ENCODE results near the gene TBCK. TPM values are rescaled to one million over a fixed set of nuclear protein-coding genes. Genes with fewer than 3 reads are reported as not detected.

The TBCK gene
- total and polyA plus RNA-seq, 2 of the 13 experiments (the other 11 are each of a cell fraction or from before 2014, with no cell fraction given) = 51.0 to 62.4 TPM

DNA sequence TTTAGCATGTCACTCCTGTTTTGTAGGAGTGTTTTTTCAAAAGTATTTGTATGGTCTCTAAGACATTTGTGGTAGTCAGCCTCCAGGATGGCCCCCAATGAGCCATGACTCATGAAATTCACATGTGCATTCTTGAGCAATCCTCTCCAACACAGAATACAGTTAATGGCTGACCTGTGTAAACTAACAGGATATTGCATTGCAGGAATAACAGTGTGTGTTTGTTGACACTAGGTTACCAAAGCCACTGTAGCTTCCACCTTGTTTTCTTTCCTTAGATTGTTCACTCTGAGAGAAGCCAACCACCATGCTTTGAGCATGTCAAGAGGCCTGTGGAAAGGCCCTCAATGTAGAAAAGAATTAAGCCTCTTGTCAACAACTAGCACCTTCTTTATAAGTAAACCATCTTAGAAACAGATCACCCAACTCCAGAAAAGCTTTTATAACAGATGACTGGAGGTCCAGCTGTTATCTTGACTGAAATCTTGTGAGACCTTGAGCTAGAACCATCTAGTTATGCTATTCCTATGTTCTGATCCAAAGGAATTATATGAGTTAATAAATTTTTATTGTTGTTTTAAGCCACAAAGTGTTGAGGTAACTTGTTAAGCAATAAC lies 28.5 kb downstream of the TBCK start (continued):
- TF ChIP-seq, protein P1, sequence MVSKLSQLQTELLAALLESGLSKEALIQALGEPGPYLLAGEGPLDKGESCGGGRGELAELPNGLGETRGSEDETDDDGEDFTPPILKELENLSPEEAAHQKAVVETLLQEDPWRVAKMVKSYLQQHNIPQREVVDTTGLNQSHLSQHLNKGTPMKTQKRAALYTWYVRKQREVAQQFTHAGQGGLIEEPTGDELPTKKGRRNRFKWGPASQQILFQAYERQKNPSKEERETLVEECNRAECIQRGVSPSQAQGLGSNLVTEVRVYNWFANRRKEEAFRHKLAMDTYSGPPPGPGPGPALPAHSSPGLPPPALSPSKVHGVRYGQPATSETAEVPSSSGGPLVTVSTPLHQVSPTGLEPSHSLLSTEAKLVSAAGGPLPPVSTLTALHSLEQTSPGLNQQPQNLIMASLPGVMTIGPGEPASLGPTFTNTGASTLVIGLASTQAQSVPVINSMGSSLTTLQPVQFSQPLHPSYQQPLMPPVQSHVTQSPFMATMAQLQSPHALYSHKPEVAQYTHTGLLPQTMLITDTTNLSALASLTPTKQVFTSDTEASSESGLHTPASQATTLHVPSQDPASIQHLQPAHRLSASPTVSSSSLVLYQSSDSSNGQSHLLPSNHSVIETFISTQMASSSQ (IDR thresholded peaks at IDR 0.05; ENCODE audit: low read depth) = peak; percentile 93
- TF ChIP-seq, protein P1 (CRISPR knock-in tag; IDR thresholded peaks at IDR 0.05; ENCODE audit: borderline replicate concordance) = peak; percentile 94
- TF ChIP-seq ZNF136 (CRISPR knock-in tag; IDR thresholded peaks at IDR 0.05; ENCODE audit: low read depth) = peak; percentile 73; the same call in 1 of the 2 replicates
- TF ChIP-seq, protein P2, sequence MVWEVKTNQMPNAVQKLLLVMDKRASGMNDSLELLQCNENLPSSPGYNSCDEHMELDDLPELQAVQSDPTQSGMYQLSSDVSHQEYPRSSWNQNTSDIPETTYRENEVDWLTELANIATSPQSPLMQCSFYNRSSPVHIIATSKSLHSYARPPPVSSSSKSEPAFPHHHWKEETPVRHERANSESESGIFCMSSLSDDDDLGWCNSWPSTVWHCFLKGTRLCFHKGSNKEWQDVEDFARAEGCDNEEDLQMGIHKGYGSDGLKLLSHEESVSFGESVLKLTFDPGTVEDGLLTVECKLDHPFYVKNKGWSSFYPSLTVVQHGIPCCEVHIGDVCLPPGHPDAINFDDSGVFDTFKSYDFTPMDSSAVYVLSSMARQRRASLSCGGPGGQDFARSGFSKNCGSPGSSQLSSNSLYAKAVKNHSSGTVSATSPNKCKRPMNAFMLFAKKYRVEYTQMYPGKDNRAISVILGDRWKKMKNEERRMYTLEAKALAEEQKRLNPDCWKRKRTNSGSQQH (CRISPR knock-in tag; IDR thresholded peaks at IDR 0.05; ENCODE audit: low read depth) = 0 out of 2 replicates have a peak, but pooled peaks have one; percentile 49
- peak; percentile 98 for TF ChIP-seq KDM4B (CRISPR knock-in tag; IDR thresholded peaks at IDR 0.05)
- TF ChIP-seq, protein P3, sequence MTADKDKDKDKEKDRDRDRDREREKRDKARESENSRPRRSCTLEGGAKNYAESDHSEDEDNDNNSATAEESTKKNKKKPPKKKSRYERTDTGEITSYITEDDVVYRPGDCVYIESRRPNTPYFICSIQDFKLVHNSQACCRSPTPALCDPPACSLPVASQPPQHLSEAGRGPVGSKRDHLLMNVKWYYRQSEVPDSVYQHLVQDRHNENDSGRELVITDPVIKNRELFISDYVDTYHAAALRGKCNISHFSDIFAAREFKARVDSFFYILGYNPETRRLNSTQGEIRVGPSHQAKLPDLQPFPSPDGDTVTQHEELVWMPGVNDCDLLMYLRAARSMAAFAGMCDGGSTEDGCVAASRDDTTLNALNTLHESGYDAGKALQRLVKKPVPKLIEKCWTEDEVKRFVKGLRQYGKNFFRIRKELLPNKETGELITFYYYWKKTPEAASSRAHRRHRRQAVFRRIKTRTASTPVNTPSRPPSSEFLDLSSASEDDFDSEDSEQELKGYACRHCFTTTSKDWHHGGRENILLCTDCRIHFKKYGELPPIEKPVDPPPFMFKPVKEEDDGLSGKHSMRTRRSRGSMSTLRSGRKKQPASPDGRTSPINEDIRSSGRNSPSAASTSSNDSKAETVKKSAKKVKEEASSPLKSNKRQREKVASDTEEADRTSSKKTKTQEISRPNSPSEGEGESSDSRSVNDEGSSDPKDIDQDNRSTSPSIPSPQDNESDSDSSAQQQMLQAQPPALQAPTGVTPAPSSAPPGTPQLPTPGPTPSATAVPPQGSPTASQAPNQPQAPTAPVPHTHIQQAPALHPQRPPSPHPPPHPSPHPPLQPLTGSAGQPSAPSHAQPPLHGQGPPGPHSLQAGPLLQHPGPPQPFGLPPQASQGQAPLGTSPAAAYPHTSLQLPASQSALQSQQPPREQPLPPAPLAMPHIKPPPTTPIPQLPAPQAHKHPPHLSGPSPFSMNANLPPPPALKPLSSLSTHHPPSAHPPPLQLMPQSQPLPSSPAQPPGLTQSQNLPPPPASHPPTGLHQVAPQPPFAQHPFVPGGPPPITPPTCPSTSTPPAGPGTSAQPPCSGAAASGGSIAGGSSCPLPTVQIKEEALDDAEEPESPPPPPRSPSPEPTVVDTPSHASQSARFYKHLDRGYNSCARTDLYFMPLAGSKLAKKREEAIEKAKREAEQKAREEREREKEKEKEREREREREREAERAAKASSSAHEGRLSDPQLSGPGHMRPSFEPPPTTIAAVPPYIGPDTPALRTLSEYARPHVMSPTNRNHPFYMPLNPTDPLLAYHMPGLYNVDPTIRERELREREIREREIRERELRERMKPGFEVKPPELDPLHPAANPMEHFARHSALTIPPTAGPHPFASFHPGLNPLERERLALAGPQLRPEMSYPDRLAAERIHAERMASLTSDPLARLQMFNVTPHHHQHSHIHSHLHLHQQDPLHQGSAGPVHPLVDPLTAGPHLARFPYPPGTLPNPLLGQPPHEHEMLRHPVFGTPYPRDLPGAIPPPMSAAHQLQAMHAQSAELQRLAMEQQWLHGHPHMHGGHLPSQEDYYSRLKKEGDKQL (CRISPR knock-in tag; IDR thresholded peaks at IDR 0.05; ENCODE audit: low read depth) = peak; percentile 95
- TF ChIP-seq BRCA1 (CRISPR knock-in tag; IDR thresholded peaks at IDR 0.05) = 0 out of 2 replicates have a peak, but pooled peaks have one; percentile 73
- TF ChIP-seq ZNF761 (CRISPR knock-in tag; conservative IDR thresholded peaks at IDR 0.05) = peak; percentile 50; the same call in 1 of the 2 replicates
- TF ChIP-seq, protein P4, sequence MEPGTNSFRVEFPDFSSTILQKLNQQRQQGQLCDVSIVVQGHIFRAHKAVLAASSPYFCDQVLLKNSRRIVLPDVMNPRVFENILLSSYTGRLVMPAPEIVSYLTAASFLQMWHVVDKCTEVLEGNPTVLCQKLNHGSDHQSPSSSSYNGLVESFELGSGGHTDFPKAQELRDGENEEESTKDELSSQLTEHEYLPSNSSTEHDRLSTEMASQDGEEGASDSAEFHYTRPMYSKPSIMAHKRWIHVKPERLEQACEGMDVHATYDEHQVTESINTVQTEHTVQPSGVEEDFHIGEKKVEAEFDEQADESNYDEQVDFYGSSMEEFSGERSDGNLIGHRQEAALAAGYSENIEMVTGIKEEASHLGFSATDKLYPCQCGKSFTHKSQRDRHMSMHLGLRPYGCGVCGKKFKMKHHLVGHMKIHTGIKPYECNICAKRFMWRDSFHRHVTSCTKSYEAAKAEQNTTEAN (CRISPR knock-in tag; conservative IDR thresholded peaks at IDR 0.05) = peak; percentile 89
- TF ChIP-seq SAP130 (CRISPR knock-in tag; IDR thresholded peaks at IDR 0.05; ENCODE audit: low read depth) = peak; percentile 96
- no peak for TF ChIP-seq SOX6 (IDR thresholded peaks at IDR 0.05)
- TF ChIP-seq SOX6 (CRISPR knock-in tag; IDR thresholded peaks at IDR 0.05) = peak; percentile 96
- 0 out of 2 replicates have a peak, but pooled peaks have one; percentile 60 for TF ChIP-seq SPEN (CRISPR knock-in tag; IDR thresholded peaks at IDR 0.05; ENCODE audit: low read depth)
- TF ChIP-seq SOX5 (CRISPR knock-in tag; IDR thresholded peaks at IDR 0.05; ENCODE audit: borderline replicate concordance) = peak; percentile 97
- TF ChIP-seq AKAP8 (CRISPR knock-in tag; IDR thresholded peaks at IDR 0.05) = no peak
- peak; percentile 93 for TF ChIP-seq RXRB (CRISPR knock-in tag; IDR thresholded peaks at IDR 0.05; ENCODE audit: borderline replicate concordance)
- peak; percentile 58; the same call in 1 of the 2 replicates for TF ChIP-seq ZNF709 (CRISPR knock-in tag; IDR thresholded peaks at IDR 0.05)
- TF ChIP-seq ZNF274 (CRISPR knock-in tag; IDR thresholded peaks at IDR 0.05) = no peak
- TF ChIP-seq GATAD2A (CRISPR knock-in tag; IDR thresholded peaks at IDR 0.05) = peak; percentile 100
